ENCODE measurements around the gene TERC. TPM values are rescaled to one million over a fixed set of nuclear protein-coding genes. Genes with fewer than 3 reads are reported as not detected.

TERC gene
- under 1 TPM in 2 of 12 donors, not detected in 10; 0.22 to 0.36 TPM for polyA plus RNA-seq (ENCODE audit: insufficient read length in 12 of 12)
- long read RNA-seq, donor 1 = 0 reads
- long read RNA-seq, donor 2 = 0 reads
- long read RNA-seq, donor 3 = 0 reads
- long read RNA-seq, donor 4 = 0 reads
- long read RNA-seq, donor 5 = 0 reads
- long read RNA-seq, donor 6 = 0 reads
- long read RNA-seq, donor 7 = 0 reads
- long read RNA-seq, donor 8 = 0 reads
- long read RNA-seq, donor 9 = 0 reads
- long read RNA-seq, donor 10 = 0 reads
- long read RNA-seq, donor 11 = 0 reads

- peak; percentile 95 for DNase-seq
These were observed at the start of gene TERC for GRCh38 chr3:169764882-169765612. Gene TERC, minus strand, starts transcription at chr3:169765060.

GRCh38 chr3:169813757-169814517 lies 49.1 kb upstream of the TERC start:
- no peak for DNase-seq

GRCh38 chr3:169813278-169813677 lies 48.4 kb upstream of the TERC start:
- no peak for DNase-seq

GRCh38 chr3:169812332-169813235 lies 47.7 kb upstream of the TERC start, which contains the start of the genes LRRC34 and LRRIQ4:
Gene LRRC34, minus strand, starts transcription at chr3:169812904. Its CDS starts 356 bp downstream, at chr3:169812548.
Gene LRRIQ4, plus strand, starts transcription at chr3:169812870. Its CDS starts 9,052 bp downstream, at chr3:169821922.
- peak; percentile 74 for DNase-seq

- DNase-seq = peak; percentile 54
These were observed 46.9 kb upstream of the TERC start for GRCh38 chr3:169811631-169812331.

- no peak for DNase-seq
These were observed 44.5 kb upstream of the TERC start for GRCh38 chr3:169809230-169809795.

- no peak for DNase-seq
These were observed 39.8 kb upstream of the TERC start for GRCh38 chr3:169804681-169805080.

GRCh38 chr3:169792359-169792758 lies 27.5 kb upstream of the TERC start:
- DNase-seq = no peak

GRCh38 chr3:169790687-169791429 lies 26.0 kb upstream of the TERC start:
- DNase-seq = no peak

- no peak for DNase-seq
These were observed 25.4 kb upstream of the TERC start for GRCh38 chr3:169790219-169790618.

- no peak for DNase-seq
These were observed 22.9 kb upstream of the TERC start for GRCh38 chr3:169787791-169788190.

GRCh38 chr3:169787120-169787519 lies 22.3 kb upstream of the TERC start:
- DNase-seq = no peak

- DNase-seq = no peak
These were observed 16.5 kb upstream of the TERC start for GRCh38 chr3:169781209-169781855.

- no peak for DNase-seq
These were observed 15.9 kb upstream of the TERC start for GRCh38 chr3:169780742-169781141.

GRCh38 chr3:169777822-169778221 lies 13.0 kb upstream of the TERC start:
- DNase-seq = no peak

GRCh38 chr3:169774186-169774585 lies 9.3 kb upstream of the TERC start:
- DNase-seq = no peak

- DNase-seq = peak; percentile 97
These were observed 8.3 kb upstream of the TERC start, which contains the start of gene MYNN for GRCh38 chr3:169772897-169773816. Gene MYNN, plus strand, starts transcription at chr3:169773396. Its CDS starts 900 bp downstream, at chr3:169774296.

All from muscle of arm (tissue), 14 donors.